HG03571 (cell line): ENCODE measurements around the gene C12orf43.

ENCODE experiments used
- ATAC-seq: cut with Tn5 transposase; IDR thresholded peaks from one replicate; pipeline ENCODE4 v1.9.1; 2021; ENCODE audit not compliant: unreplicated experiment

The C12orf43 gene

DNA sequence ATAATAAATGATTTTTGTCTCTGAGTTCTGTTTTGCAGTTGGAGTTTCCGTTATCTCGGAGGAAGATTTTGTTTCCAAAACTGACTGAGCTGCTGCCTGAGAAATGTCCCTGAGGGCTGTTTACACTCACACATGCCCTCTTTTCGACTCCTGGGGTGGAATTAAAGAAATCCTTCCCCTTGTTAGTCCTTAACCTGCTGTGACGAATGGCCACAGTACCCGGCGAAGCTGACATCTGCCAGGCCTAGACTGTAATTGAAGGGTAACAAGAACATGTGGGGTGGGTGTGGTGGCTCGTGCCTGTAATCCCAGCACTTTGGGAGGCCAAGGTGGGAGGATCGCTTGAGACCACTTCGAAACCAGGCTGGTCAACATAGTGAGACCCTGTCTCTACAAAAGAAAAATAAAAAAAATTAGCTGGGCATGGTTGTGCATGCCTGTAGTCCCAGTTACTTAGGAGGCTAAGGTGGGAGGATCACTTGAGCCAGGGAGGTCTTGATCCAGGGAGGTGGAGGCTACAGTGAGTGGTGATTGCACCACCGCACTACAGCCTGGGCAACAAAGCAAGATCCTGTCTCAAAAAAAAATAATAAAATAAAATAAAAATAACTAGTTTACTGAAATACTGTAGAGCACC lies 14.4 kb upstream of the C12orf43 start:
- no peak for ATAC-seq

DNA sequence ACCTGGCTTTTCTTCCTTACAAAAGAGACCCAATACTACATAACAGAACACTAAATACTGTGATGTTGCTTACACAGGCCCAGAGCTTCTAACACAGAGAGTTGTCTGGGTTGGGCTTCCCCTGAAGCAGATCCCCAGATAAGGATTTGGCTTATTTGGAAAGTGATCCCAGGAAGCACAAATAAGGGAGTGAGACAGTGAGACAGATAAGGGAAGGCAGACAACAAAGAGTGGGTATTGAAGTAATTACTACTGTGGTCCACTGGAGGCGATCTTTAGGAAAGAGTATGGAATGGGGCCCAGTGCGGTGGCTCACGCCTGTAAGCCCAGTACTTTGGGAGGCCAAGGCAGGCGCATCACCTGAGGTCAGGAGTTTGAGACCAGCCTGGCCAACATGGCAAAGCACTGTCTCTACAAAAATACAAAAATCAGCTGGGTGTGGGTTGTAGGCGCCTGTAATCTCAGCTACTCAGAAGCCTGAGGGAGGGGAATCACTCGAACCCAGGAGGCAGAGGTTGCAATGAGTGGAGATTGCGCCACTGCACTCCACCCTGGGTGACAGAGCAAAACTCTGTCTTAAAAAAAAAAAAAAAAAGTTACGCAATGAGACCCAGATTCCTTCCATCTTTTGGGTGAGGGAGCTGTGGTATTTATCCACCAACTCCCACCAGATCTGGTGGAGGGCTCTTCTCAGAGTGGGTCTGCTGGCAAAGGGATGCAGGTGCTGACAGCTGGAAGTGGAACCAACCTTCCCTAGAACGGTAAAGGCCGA lies 10.2 kb upstream of the C12orf43 start:
- ATAC-seq, result no peak

DNA sequence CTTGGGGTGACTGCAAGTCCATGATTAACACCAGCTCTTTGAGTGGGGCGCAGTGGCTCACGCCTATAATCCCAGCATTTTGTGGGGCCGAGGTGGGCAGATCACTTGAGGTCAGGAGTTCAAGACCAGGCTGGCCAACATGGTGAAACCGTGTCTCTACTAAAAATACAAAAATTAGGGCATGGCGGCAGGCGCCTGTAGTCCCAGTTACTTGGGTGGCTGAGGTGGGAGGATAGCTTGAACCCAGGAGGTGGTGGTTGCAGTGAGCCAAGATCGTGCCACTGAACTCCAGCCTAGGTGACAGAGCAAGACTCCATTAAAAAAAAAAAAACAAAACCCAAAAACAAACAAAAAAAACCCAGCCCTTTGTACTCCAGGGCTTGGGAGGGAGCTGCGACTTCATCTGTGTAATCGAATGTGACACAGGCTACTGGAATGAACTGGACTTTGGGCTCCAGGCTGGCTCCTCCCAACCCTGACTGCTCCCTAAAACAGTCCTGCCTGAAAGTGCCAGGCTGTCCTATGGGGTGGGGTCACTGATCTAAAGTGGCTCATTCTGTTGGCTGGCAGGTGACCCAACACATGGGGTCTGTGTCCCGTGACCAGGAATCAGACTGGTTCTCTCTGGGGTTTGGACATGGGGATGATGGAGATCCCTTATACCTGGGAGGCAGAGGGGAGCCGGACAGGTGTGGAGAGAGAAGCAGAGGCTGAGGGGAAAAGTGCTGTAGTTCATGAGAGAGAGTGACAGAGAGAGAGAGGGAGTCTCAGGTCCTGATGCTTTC lies 9.3 kb upstream of the C12orf43 start:
- ATAC-seq, result no peak

DNA sequence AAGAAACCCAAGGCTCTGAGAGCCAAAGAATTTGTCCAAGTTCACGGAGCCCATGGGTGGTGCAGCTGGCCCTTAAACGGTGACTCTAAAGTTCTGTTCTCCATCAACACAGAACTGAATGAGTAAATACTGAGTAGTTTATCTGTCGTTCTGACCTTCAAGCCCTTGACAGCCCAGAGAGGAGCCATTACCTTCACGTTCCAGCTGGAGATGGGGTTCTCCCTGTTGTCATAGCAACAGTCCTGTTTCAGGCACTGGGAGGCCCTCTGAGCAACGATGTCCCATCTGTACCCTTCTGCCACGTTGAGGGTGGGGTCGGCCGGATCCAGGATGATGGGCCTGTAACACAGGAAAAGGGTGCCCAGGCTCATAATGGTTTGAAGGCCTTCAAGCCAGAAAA lies 7.5 kb upstream of the C12orf43 start:
- no peak for ATAC-seq

DNA sequence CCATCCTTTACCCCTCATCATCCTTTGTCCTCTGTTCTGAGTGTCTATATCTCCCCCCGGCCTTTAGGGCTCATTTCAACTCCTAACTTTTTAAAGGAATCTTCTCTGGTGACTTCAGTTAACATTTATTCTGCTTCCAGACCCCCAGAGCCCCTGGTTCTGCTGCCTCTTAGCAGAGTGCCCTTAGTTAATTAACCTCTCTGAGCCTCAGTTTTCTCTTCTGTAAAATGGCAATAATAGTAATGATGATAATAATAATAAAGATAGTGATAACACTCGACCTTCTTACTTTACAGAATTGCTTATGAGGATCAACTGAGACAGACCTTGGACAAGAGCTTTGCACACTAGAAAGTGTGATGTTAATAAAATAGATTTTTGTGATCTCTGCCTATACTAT lies 6.4 kb upstream of the C12orf43 start:
- no peak for ATAC-seq

DNA sequence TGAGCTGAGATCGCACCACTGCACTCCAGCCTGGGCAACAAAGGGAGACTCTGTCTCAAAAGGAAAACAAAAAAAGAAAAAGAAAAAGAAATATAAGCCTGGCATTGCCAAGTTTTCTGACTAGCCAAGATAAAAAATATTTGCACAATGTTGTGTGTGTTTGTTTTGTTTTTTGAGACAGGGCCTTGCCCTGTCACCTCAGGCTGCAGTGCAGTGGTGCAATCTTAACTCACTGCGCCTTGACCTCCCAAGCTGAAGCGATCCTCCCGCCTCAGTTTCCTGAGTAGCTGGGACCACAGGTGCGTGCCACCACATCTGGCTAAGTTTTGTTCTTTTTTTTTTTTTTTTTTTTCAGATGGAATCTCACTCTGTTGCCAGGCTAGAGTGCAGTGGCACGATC lies 5.5 kb upstream of the C12orf43 start:
- ATAC-seq, result no peak

DNA sequence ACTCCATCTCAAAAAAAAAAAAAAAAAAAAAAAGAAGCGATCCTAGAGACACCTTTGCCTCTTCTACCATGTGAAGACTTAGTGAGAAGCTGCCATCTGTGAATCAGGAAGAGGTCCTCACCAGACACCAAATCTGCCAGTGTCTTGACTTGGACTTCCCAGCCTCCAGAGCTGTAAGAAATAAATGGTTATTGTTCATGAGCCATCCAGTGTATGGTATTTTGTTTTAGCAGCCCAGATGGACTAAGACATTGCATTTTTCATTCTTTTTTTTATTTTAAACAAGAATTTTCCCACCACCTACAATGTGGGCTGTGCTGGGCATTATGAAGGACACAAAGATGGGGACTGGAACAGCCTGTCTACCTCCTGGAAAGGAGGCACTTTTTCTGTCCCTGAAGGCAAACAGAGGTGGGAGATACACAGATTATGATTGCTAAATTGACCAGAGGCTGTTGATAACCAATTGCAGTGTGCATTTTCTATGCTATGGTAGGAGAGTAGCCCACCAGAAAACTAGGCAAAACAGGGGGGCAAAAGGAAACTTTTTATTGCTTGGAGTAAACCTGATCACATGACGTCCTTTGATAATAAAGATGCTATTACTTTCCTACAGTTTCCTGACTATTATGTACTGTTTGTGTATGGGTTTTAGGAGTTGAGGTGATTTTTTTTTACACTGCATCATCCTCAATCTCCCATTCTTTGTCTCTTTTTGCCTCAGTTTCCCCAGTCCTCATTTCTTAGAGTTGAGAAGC lies 2.8 kb upstream of the C12orf43 start:
- no peak for ATAC-seq

DNA sequence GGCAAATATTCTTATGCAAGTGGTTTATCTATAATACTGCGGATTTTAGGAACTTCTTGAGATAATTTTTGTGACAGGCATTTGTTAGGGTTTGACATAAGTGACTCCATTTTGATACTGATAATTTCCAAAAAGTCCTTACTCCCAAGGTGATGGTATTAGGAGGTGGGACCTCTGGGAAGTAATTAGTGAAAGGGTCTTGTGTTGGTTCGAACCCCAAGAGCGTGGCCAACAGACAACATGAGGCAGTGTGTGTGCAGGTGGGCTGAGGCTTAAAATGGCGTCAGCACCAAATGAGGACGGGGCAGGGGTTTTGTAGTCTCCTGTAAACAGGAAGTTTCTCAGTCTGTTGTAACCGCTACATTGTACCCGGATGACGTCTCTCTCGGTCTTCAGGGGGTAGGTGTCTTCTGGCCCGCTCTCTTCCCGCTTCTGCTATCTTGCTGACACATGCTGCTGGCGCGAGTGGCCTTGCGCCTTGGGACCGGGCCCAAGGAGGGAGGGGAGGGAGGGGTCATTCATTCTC lies 1.7 kb upstream of the C12orf43 start:
- ATAC-seq, result no peak

DNA sequence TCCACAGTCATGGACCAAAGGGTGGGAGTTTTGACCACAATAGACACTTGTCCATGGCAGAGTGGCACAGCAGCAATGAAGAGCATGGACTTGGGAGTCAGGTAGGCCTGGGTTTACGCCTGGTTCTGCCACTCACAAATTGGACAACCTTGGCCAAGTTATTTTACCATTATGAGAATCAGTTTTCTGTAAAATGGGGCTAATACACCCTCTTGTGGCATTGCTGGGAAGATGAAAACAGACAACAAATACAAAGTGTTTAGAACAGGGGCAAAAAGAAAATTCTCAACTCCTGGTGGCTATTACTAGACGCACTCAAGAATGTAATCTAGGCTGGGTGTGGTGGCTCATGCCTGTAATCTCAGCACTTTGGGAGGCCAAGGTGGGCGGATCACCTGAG lies 2.6 kb downstream of the C12orf43 start:
- no peak for ATAC-seq

DNA sequence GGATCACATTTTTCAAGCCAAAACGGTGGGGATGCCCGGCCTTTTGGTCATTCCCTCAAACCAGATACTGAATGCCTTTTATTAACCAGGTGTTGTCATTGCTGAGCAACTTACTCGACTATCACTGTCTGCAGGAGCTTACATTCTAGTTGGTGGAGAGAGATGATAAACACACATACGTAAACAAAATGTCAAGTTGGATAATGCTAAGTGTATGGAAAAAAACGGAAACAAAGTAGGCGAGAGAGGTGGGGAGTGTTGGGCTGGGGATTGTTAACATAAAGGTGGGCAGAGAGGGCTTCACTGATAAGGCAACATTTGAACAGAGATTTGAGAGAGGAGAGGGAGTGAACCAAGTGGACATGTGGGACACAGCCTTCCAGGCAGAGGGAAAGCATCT lies 4.5 kb downstream of the C12orf43 start:
- ATAC-seq, result no peak

DNA sequence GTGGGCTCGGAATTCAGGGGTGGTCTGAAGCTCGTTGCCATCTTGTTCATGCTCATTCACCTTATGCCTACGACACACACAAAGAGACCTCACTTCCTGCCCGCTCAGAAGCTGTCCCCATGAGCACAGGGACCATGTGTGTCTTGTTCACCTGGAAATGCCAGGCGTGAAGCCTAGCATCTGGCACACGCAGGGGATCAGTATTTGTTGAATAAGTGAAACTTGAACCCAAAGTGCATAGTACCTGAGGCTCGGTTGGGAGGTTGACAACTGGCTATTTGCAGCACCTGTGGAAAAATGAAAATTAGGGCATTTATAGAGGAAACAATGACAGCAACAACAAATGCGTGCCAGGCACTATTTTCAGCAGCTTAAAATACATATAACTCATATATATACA lies 5.4 kb downstream of the C12orf43 start:
- ATAC-seq, result no peak

DNA sequence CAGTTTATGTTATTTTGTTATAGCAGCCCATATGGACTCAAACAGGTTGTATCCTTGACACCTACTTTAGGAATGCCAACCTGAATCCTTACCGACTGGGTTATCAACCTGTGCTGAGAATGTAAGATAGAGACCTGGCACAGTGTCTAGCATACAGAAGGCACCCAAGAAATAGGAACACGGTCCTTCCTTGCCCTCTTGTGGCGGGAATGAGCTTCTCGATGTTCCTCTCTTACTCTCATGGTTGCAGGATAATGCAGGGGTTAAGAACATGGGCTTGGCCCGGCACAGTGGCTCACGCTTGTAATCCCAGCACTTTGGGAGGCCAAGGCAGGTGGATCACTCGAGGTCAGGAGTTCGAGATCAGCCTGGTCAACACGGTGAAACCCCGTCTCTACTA lies 6.5 kb downstream of the C12orf43 start:
- no peak for ATAC-seq

DNA sequence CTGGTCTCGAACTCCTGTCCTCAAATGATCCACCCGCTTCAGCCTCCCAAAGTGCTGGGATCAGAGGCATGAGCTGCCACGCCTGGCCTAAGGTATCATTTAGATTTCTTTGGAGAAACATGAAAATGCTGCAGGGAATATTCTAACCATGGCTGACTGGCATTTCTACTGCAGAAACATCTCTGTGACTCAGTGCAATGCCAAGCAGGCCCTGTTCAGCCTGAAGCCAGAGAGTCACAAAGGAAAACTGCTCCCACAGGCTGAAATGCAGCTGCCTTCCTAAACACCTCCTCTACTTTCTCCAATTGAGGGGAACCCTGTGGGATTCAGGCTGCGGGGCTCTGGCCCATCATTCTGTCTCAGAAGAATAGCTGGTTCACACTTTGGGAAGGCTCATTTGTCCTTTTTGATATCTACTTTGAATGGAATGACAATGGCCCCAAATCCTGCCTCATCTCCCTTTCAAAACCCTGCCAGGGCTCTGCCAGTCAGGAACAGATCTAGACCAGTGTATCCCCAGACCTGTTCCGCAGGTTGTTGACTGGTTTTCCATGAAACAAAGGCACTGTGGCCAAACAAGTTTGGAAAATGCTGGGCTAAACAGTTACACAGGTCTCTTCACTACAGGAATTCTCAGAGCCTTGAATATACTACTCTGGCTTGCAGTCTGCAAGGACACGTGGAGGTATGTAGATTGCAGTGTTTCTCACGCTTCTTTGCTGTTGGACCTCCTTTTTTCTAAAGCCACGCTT lies 7.8 kb downstream of the C12orf43 start:
- ATAC-seq, result no peak

DNA sequence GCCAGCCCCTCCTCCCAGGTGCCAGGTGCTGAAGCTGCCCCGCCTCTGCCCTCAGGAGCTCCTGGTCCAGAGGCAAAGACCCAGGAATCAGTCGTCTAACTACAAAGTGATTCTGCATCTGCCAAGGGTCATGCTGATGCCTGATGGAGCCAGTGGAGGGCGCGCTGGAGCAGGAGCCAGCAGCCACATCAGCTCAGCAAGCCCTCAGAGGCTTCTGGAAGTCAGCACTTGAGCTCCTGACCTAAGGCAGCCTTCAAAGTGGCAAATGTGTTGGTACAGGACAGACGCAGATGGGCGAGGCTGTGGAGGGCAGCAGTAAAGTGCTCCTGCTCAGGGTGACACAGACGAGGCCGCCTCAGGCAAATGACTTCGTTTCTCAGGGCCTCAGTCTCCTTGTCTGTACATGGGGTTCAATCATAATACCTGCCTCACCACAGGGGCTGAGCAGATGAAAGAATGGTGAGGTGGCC lies 10.9 kb downstream of the C12orf43 start:
- ATAC-seq, result no peak

DNA sequence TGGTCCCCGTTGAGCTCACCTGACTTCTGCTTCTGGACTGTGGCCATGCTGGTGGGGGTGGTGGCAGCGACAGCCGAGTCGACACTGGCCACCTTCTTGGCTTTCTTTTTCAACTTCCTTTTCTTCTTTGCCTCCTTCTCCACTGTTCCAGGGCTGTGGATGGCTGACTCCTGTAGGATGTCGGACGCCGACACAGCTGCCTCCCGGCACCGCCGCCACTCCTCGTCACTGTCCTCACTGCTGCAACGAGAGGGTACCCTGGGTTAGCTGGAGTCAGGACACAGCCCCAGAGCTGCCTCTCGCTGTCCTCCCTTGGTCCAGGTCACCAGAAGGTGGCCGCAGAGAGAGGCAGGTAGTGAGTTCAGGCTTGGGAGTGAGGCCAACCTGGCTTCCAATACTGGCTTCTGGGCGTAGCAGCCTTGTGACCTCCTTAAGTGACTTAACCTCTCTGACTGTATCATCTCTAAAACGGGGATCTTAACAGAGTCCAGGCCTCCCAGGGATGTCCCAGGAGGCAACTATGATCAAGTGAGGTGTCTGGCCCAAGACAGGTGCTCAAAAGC lies 12.0 kb downstream of the C12orf43 start:
- ATAC-seq, result no peak

DNA sequence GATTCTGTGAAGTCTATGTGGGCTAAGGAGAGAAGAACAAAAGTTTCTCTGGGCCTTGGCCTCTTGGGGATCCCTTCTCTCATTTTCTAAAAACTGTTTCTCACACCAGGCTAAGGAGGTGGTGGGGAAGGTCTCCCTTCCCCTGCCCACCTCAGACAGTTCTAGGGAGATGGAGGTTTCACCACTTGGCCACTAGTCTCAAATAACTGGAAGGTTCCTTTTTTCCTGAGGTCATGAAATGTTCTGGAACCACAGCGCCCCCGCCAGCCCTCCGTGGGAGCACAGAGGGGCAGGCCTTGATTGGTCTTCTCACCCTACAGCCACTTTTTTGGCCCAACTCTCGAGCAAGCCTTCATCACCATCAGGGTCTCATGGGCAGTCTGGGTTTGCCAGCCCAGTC lies 12.6 kb downstream of the C12orf43 start:
- ATAC-seq, result no peak

DNA sequence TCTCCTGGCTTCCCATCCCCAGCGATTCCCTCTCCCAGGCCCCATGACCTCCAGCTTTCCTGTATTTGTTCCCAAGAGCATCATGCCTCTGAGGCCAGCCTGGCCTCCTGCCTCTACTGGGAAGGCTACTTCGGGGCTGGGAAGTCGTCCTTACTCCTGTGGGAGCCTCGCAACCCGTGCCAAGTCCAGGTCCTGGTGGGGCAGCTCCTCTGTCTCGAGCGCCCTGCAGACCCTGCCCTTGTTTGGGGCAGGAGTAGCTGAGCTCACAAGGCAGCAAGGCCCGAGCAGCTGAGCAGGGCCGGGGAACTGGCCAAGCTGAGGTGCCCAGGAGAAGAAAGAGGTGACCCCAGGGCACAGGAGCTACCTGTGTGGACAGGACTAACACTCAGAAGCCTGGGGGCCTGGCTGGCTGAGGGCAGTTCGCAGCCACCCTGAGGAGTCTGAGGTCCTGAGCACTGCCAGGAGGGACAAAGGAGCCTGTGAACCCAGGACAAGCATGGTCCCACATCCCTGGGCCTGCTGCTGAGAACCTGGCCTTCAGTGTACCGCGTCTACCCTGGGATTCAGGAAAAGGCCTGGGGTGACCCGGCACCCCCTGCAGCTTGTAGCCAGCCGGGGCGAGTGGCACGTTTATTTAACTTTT lies 14.3 kb downstream of the C12orf43 start:
- no peak for ATAC-seq

DNA sequence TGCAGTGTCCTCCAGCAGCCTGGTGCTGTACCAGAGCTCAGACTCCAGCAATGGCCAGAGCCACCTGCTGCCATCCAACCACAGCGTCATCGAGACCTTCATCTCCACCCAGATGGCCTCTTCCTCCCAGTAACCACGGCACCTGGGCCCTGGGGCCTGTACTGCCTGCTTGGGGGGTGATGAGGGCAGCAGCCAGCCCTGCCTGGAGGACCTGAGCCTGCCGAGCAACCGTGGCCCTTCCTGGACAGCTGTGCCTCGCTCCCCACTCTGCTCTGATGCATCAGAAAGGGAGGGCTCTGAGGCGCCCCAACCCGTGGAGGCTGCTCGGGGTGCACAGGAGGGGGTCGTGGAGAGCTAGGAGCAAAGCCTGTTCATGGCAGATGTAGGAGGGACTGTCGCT lies 15.2 kb downstream of the C12orf43 start:
- ATAC-seq, result no peak

DNA sequence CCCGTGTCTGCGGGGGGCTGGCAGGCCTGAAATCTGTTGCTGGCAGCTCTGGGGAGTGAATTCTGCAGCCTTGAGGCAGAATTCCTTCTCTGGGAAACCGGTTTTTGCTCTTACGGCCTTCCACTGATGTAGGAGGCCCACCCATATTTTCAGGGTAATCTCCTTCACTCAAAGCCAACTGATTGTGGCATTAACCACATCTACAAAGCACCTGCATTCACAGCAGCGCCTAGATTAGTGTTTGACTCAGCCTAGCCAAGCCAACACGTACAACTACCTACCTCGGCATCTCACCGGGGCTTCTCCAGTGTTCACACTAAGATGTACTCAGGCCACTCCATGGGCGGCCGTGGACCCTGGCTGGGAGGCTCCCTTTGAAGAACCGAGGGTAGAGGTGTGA lies 15.8 kb downstream of the C12orf43 start:
- ATAC-seq, result no peak
